Duodenal mucosa (tissue), 2 donors: ENCODE results near the gene FAM174A.

Experiments
- H3K27ac ChIP-seq: one replicate; pipeline ENCODE4 v1.7.0; 2013; ENCODE audit warnings: low read depth, low read length
- H3K27me3 ChIP-seq, 2 donors: one replicate each; pipeline ENCODE4 v1.7.0; 2013; ENCODE audit warnings: low read length in 2 of 2, control low read depth in 1 of 2; ENCODE audit not compliant: insufficient read depth in 2 of 2, control insufficient read depth in 1 of 2
- H3K36me3 ChIP-seq, 2 donors: one replicate each; pipeline ENCODE4 v1.7.0; 2013; ENCODE audit warnings: low read length in 2 of 2, control low read depth in 1 of 2; ENCODE audit not compliant: insufficient read depth in 2 of 2, control insufficient read depth in 1 of 2
- H3K4me1 ChIP-seq, 2 donors: one replicate each; pipeline ENCODE4 v1.7.0; 2013; ENCODE audit warnings: low read length in 2 of 2, control low read depth in 1 of 2; ENCODE audit not compliant: insufficient read depth in 2 of 2, control insufficient read depth in 1 of 2
- H3K4me3 ChIP-seq, 2 donors: one replicate each; pipeline ENCODE4 v1.7.0; 2013; ENCODE audit warnings: low read length in 2 of 2, low read depth in 1 of 2
- H3K9ac ChIP-seq, 2 donors: one replicate each; pipeline ENCODE4 v1.7.0; 2013; ENCODE audit warnings: low read length in 2 of 2, low read depth in 1 of 2
- H3K9me3 ChIP-seq, 2 donors: one replicate each; pipeline ENCODE4 v1.7.0; 2013; ENCODE audit warnings: low read length in 2 of 2, control low read depth in 1 of 2; ENCODE audit not compliant: control insufficient read depth in 1 of 2

FAM174A gene

DNA sequence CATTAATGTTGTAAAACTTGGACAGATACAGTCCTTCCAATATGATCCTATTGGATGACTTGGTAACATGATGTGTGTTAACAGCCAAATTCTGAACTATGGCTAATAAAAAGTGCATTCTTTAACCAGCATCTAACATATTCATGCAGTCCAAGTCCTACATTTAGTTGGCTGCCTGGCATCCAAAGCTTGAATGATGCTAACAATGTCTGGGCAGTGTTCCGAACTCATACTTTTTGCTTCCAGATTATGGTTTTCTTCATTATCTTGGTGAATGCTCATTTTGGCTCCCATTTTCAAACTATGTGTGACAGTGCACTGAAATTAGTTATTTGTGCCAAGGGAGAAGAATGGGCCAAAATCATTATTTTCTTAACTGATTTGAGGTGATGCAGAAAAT, 2.8 kb downstream of the FAM174A start:
- Histone ChIP-seq H3K36me3 (no peaks in the 10 kb centered on the region), H3K27me3 (no peaks in the 10 kb centered on the region)

DNA sequence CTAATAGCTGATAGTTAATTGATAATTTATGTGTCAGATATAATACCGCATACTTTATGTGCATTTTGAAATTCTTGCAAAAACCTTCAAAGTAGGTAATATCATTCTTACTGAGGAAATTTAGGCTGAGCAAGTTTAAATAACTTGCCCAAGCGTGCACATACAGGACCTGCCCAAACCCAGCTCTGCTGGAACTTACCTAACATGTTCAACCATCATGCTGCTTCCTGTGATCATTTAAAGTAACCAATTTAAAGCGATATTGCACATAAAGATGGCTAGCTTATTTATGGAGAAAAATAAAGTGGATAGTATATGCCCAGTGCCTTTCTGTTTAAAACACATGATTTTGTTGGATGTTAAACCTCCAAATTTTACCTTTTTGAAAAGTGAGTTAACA, 4.3 kb downstream of the FAM174A start:
- H3K27me3 ChIP-seq = no peaks in the 10 kb centered on the region
- H3K9ac ChIP-seq = no peak overlapping the region
- H3K4me1 ChIP-seq = peaks cover 14% of the 10 kb centered on the region in 2 donors
- no peaks in the 10 kb centered on the region for H3K36me3 ChIP-seq
- H3K9me3 ChIP-seq = no peaks in the 10 kb centered on the region
- H3K27ac ChIP-seq = no peak overlapping the region
- no peak overlapping the region for H3K4me3 ChIP-seq

More for the DNA sequence above, 2.8 kb downstream of the FAM174A start:
- Histone ChIP-seq H3K27ac (no peak overlapping the region), H3K9me3 (no peaks in the 10 kb centered on the region), H3K9ac (no peak overlapping the region), H3K4me3 (no peak overlapping the region), H3K4me1 (peaks cover 14% of the 10 kb centered on the region in 2 donors)

- Histone ChIP-seq H3K4me3 (no peak overlapping the region), H3K9me3 (no peaks in the 10 kb centered on the region), H3K36me3 (no peaks in the 10 kb centered on the region), H3K4me1 (peaks cover 0 to 4% of the 10 kb centered on the region in 2 donors), H3K9ac (no peak overlapping the region), H3K27ac (no peak overlapping the region), H3K27me3 (no peaks in the 10 kb centered on the region)
Observed at GRCh38 chr5:100542086-100542485, 6.9 kb downstream of the FAM174A start.

DNA sequence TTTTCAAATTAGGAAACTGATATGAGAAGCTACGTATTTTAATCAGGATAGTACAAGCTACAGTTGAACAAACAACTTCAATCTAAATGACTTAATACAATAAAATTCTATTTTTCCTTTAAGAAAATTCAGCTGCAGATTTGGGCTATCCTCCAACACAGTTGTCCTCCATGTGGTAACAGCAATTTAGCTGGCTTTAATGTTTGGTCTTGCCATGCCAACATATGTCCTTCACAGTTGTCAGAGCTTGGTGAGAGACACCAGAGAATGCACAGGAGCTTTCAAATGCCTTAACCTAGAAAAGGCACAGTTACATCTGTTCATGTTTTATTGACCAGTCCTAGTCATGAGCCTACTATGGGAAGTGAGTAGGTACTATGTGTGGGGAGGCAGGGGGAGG, 10.8 kb downstream of the FAM174A start:
- no peak overlapping the region for H3K4me3 ChIP-seq
- no peak overlapping the region for H3K27ac ChIP-seq
- no peaks in the 10 kb centered on the region for H3K27me3 ChIP-seq
- H3K9ac ChIP-seq = no peak overlapping the region
- H3K9me3 ChIP-seq = no peaks in the 10 kb centered on the region
- H3K4me1 ChIP-seq = no peaks in the 10 kb centered on the region
- H3K36me3 ChIP-seq = no peaks in the 10 kb centered on the region

- no peak overlapping the region for H3K4me3 ChIP-seq
- no peaks in the 10 kb centered on the region for H3K9me3 ChIP-seq
- H3K27me3 ChIP-seq = no peaks in the 10 kb centered on the region
- no peaks in the 10 kb centered on the region for H3K36me3 ChIP-seq
- H3K4me1 ChIP-seq = no peaks in the 10 kb centered on the region
- no peak overlapping the region for H3K9ac ChIP-seq
- no peak overlapping the region for H3K27ac ChIP-seq
Observed at GRCh38 chr5:100550531-100551051, 15.4 kb downstream of the FAM174A start.

DNA sequence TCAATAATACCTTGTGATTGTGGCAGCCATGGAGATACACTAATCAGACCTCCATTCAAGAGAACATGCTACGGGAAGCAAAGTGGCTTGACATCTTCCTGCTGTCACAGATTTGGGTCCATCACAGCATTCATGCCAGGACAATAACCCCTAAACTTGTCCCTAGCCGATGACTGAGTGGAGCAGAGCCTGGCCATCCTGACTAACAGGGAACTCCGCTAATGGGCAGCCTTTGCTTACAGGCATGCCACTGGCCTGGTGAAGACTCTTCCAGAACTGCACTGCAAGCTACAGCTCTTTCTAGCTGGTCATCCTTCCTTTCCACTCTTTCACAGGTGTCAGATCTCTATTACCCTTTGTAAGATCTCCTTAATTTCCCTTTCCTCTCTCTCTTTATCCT, 16.0 kb downstream of the FAM174A start:
- Histone ChIP-seq H3K4me3 (no peak overlapping the region), H3K36me3 (no peaks in the 10 kb centered on the region), H3K9me3 (no peaks in the 10 kb centered on the region), H3K27ac (no peak overlapping the region), H3K4me1 (no peaks in the 10 kb centered on the region), H3K27me3 (no peaks in the 10 kb centered on the region), H3K9ac (no peak overlapping the region)

DNA sequence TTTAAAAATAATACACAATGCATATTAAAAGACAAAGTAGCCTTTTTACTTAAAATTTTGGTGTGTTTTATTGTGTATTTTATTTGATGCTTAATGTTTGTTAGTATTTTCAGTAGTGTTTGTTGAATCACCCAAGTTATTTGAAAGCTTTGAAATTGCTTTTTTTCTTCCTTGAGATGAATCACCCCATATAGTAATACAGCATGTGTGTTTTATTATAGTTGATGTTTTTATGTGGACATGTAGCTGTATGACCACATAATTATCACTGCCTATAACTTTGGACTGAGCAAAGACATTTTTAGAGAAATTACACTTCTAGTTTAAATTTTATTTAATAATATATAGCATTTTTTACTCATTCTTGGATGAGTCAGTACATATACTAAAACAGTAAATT, 18.0 kb downstream of the FAM174A start:
- no peaks in the 10 kb centered on the region for H3K9me3 ChIP-seq
- no peaks in the 10 kb centered on the region for H3K4me1 ChIP-seq
- no peaks in the 10 kb centered on the region for H3K36me3 ChIP-seq
- H3K27ac ChIP-seq = no peak overlapping the region
- no peaks in the 10 kb centered on the region for H3K27me3 ChIP-seq
- H3K4me3 ChIP-seq = no peak overlapping the region
- no peak overlapping the region for H3K9ac ChIP-seq

DNA sequence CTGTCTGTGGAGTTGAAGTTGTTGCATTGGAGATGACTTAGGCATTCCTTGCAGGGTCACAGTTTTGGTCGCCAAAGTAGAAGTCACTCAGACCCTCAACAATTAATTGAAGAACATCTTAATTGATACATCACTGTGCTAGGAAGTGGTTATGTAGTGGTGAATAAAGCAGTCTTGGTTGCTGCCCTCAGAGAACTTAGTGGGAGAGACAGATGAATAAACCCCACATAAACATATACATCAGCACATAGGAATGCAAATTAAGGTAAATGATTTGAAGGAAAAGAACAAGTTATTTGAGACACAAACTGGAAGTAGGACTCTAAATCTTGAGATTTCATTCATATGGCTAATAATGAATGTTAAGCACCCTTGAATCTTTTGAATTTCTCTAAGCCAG, 25.7 kb downstream of the FAM174A start:
- Histone ChIP-seq H3K36me3 (no peaks in the 10 kb centered on the region), H3K4me3 (no peak overlapping the region), H3K27me3 (peaks cover 0 to 9% of the 10 kb centered on the region in 2 donors), H3K9me3 (no peaks in the 10 kb centered on the region), H3K27ac (no peak overlapping the region), H3K9ac (no peak overlapping the region), H3K4me1 (no peaks in the 10 kb centered on the region)

GRCh38 chr5:100562821-100563220, 27.6 kb downstream of the FAM174A start:
- Histone ChIP-seq H3K9me3 (no peaks in the 10 kb centered on the region), H3K4me3 (no peak overlapping the region), H3K36me3 (no peaks in the 10 kb centered on the region), H3K9ac (no peak overlapping the region), H3K27me3 (peaks cover 0 to 9% of the 10 kb centered on the region in 2 donors), H3K4me1 (no peaks in the 10 kb centered on the region), H3K27ac (no peak overlapping the region)

DNA sequence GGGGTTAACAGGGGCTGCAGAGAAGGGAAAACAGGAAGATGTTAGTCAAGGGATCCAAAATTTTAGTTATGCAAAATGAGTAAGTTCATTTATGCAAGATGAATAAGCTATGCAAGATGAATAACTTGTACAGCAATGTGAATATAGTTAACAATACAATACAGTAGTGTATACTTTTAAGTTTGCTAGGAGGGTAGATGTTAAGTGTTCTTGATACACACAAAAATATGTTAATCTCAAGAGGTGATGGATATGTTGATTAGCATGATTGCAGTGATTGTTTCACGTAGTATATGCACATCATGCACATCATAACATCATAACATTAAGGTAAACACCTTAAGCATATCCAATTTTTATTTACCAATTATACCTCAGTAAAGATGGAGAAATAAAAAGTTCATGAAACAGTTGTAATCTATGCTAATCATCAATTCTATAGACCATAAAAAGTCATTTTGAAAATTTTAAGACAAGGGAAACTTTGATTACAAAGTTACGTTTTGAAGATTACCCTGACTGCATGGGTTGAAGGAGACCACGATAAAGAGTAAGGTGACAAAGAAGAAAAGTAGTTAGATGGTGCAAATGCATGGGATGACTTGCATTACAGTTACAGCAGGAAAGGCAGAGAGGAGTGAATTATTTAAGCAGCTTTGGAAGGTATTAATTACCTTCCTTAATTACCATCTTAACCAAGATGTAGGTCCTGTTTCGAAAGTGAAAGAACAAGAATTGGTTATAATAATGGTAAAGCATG, 31.4 kb downstream of the FAM174A start:
- no peaks in the 10 kb centered on the region for H3K36me3 ChIP-seq
- no peak overlapping the region for H3K9ac ChIP-seq
- no peak overlapping the region for H3K4me3 ChIP-seq
- H3K9me3 ChIP-seq = no peaks in the 10 kb centered on the region
- no peaks in the 10 kb centered on the region for H3K4me1 ChIP-seq
- no peaks in the 10 kb centered on the region for H3K27me3 ChIP-seq
- no peak overlapping the region for H3K27ac ChIP-seq
